8988T (cell line): ENCODE data around the gene MRPL49.
"Not testable (repeated sequence)": the region's sequence is repeated elsewhere in the genome, so short reads cannot be mapped to it uniquely, and the experiment has no call there.

Experiments
- DNase-seq: peaks from one replicate; pipeline ENCODE4 v3.0.0; 2011

The MRPL49 gene

GRCh38 chr11:65134952-65135632, 13.0 kb downstream of the MRPL49 start:
- peak; percentile 93 for DNase-seq

- no peak for DNase-seq
Observed at GRCh38 chr11:65135633-65136145, 13.6 kb downstream of the MRPL49 start.

- DNase-seq: no peak
Observed at GRCh38 chr11:65136515-65137096, 14.5 kb downstream of the MRPL49 start.

- no peak for DNase-seq
Observed at GRCh38 chr11:65141896-65142494, 19.9 kb downstream of the MRPL49 start.

- DNase-seq: no peak
Observed at GRCh38 chr11:65147352-65148075, 25.4 kb downstream of the MRPL49 start.

- no peak for DNase-seq
Observed at GRCh38 chr11:65148657-65149056, 26.5 kb downstream of the MRPL49 start.

- not testable (repeated sequence) for DNase-seq
Observed at GRCh38 chr11:65150131-65150508, 28.0 kb downstream of the MRPL49 start.

- peak; percentile 67 for DNase-seq
Observed at GRCh38 chr11:65150509-65151299, 28.6 kb downstream of the MRPL49 start.

GRCh38 chr11:65151331-65151899, 29.3 kb downstream of the MRPL49 start:
- DNase-seq: no peak

GRCh38 chr11:65152122-65152521, 30.0 kb downstream of the MRPL49 start:
- DNase-seq: no peak

GRCh38 chr11:65156256-65156655, 34.1 kb downstream of the MRPL49 start:
- no peak for DNase-seq

- DNase-seq: no peak
Observed at GRCh38 chr11:65156926-65157325, 34.8 kb downstream of the MRPL49 start.

GRCh38 chr11:65157336-65157735, 35.2 kb downstream of the MRPL49 start:
- no peak for DNase-seq

- DNase-seq: no peak
Observed at GRCh38 chr11:65159012-65159411, 36.9 kb downstream of the MRPL49 start.

- no peak for DNase-seq
Observed at GRCh38 chr11:65160643-65161042, 38.5 kb downstream of the MRPL49 start.

GRCh38 chr11:65163684-65164083, 41.6 kb downstream of the MRPL49 start:
- DNase-seq: no peak

- DNase-seq: no peak
Observed at GRCh38 chr11:65165410-65166317, 43.5 kb downstream of the MRPL49 start.

GRCh38 chr11:65166893-65167292, 44.8 kb downstream of the MRPL49 start:
- DNase-seq: no peak

GRCh38 chr11:65167656-65168055, 45.5 kb downstream of the MRPL49 start:
- DNase-seq: no peak

- DNase-seq: no peak
Observed at GRCh38 chr11:65169164-65169641, 47.1 kb downstream of the MRPL49 start.

- no peak for DNase-seq
Observed at GRCh38 chr11:65170058-65170534, 48.0 kb downstream of the MRPL49 start, which contains the start of gene SPDYC. Gene SPDYC, plus strand, starts transcription at chr11:65170233. Its CDS starts 1,125 bp downstream, at chr11:65171358.
